ENCODE data around the gene RUNX1.

The RUNX1 gene

GRCh38 chr21:34936883-34937563 is 112.1 kb downstream of the RUNX1 start:
- Histone ChIP-seq H3K27ac (no peak overlapping the region), H3K9me3 (no peaks in the 10 kb centered on the region), H3K36me3 (no peaks in the 10 kb centered on the region), H3K4me1 (ENCODE audit: control insufficient read depth in 1 of 2, insufficient read depth in 1 of 2, low read depth in 1 of 2, low read length in 1 of 2) (peaks cover 36 to 60% of the 10 kb centered on the region in 2 experiments), H3K4me3 (ENCODE audit: low read depth in 1 of 2, low read length in 1 of 2) (no peak overlapping the region), H3K27me3 (no peaks in the 10 kb centered on the region)
- no peak for TF ChIP-seq CTCF (IDR thresholded peaks at IDR 0.05)

DNA sequence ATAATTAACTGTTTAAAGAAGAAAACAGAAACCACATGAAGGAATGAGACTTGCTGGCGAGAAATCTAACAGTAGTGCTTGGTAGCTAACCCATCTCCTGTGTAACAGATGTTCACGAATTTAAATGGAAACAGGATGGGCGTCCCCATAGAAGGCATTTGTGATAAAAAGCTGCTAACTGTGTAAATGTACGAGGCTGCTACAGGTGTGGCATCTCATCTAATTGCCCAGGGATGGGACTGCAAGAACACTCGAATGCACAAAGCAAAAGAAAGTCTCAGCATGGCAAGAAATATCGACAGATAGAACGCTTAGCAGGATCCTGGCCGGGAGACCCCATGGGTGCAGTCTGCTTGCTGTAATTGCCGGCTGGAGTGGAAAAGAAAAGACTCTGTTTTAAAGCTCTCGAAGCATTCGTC is 112.7 kb downstream of the RUNX1 start:
- Histone ChIP-seq H3K4me1 (ENCODE audit: control insufficient read depth in 1 of 2, insufficient read depth in 1 of 2, low read depth in 1 of 2, low read length in 1 of 2) (peaks cover 36 to 59% of the 10 kb centered on the region in 2 experiments), H3K27ac (no peak overlapping the region), H3K36me3 (no peaks in the 10 kb centered on the region), H3K27me3 (no peaks in the 10 kb centered on the region), H3K4me3 (ENCODE audit: low read depth in 1 of 2, low read length in 1 of 2) (no peak overlapping the region), H3K9me3 (no peaks in the 10 kb centered on the region)
- TF ChIP-seq CTCF (IDR thresholded peaks at IDR 0.05) = no peak

DNA sequence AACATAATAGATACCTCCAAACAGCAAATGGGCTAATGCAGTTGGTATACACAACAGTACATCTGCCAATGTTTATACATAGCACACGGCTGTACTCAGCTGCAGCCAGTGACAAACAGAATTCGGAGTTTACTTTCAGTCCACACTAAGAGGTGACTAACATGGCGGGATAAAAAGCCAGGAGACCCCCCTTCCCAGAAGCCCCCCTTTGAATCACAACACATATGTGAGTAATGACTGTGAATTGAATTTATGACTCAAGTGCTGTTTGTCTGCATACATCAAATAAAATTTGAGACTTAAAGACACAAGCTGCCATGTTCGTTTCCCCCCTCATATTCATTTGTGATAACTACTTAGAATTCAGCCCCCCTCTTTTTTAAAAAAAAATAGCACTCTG is 113.2 kb downstream of the RUNX1 start:
- H3K36me3 ChIP-seq = no peaks in the 10 kb centered on the region
- H3K4me3 ChIP-seq (ENCODE audit: low read depth in 1 of 2, low read length in 1 of 2) = no peak overlapping the region
- no peak overlapping the region for H3K27ac ChIP-seq
- no peaks in the 10 kb centered on the region for H3K9me3 ChIP-seq
- H3K4me1 ChIP-seq (ENCODE audit: control insufficient read depth in 1 of 2, insufficient read depth in 1 of 2, low read depth in 1 of 2, low read length in 1 of 2) = peaks cover 33 to 54% of the 10 kb centered on the region in 2 experiments
- no peak for TF ChIP-seq CTCF (IDR thresholded peaks at IDR 0.05)
- no peaks in the 10 kb centered on the region for H3K27me3 ChIP-seq

DNA sequence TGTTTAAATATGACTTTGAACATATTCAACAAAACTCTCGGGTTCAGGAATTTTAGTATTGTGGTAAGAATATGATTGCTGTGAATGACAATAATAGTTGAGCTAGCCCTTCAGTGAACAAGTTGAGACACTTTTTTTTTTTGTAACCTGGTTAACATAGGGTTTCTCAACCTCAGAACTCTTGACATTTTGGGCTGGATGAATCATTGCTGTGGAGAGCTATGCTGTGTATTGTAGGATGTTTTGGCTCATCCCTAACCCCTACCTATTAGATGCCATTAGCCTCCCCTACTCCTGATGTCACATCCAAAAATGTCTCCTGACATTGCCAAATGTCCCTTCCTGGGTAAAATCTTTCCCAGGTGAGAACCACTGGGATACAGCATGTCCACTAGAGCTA is 113.7 kb downstream of the RUNX1 start:
- Histone ChIP-seq H3K9me3 (no peaks in the 10 kb centered on the region), H3K27me3 (no peaks in the 10 kb centered on the region), H3K4me1 (ENCODE audit: control insufficient read depth in 1 of 2, insufficient read depth in 1 of 2, low read depth in 1 of 2, low read length in 1 of 2) (peaks cover 31 to 50% of the 10 kb centered on the region in 2 experiments), H3K27ac (peak overlapping the region; percentile 84), H3K36me3 (no peaks in the 10 kb centered on the region), H3K4me3 (ENCODE audit: low read depth in 1 of 2, low read length in 1 of 2) (no peak overlapping the region)
- no peak for TF ChIP-seq CTCF (IDR thresholded peaks at IDR 0.05)

- Histone ChIP-seq H3K4me1 (ENCODE audit: control insufficient read depth in 1 of 2, insufficient read depth in 1 of 2, low read depth in 1 of 2, low read length in 1 of 2) (peaks cover 23 to 42% of the 10 kb centered on the region in 2 experiments), H3K27me3 (no peaks in the 10 kb centered on the region), H3K27ac (peak overlapping the region; percentile 84), H3K9me3 (no peaks in the 10 kb centered on the region), H3K36me3 (no peaks in the 10 kb centered on the region), H3K4me3 (ENCODE audit: low read depth in 1 of 2, low read length in 1 of 2) (peak overlapping the region in 1 of 2 experiments; percentile 26)
- TF ChIP-seq CTCF (IDR thresholded peaks at IDR 0.05) = no peak
Measured at GRCh38 chr21:34934350-34934749, 114.8 kb downstream of the RUNX1 start.
